Psoas muscle (tissue), 8 donors: ENCODE measurements around the gene STX16. TPM values are rescaled to one million over a fixed set of nuclear protein-coding genes. Genes with fewer than 3 reads are reported as not detected.

Experiments
- ATAC-seq, 4 donors: fragments of 200-7000 bp; cut with Tn5 transposase; one replicate each; pipeline ENCODE4 v1.9.1; 2020; ENCODE audit warnings: moderate library complexity in 3 of 4, mild to moderate bottlenecking in 2 of 4
- DNase-seq, 2 donors: peaks; one replicate each; pipeline ENCODE4 v3.0.0-alpha.2; 2020
- H3K27ac ChIP-seq: fragments of 200-600 bp; one replicate; pipeline ENCODE4 v1.8.0; 2022
- H3K27me3 ChIP-seq, 3 donors: fragments of 200-600 bp in 1 of 3; one replicate each; pipeline versions ENCODE4 v1.6.1 to v1.8.0; 2013 to 2022; ENCODE audit warnings: low read length in 2 of 3, mild to moderate bottlenecking in 2 of 3, moderate library complexity in 1 of 3; ENCODE audit not compliant: insufficient read depth in 3 of 3
- H3K36me3 ChIP-seq, 2 donors: fragments of 200-600 bp in 1 of 2; one replicate each; pipeline versions ENCODE4 v1.6.1 to v1.8.0; 2013 to 2022; ENCODE audit warnings: low read depth in 1 of 2, mild to moderate bottlenecking in 1 of 2, moderate library complexity in 1 of 2; ENCODE audit not compliant: insufficient read depth in 1 of 2
- H3K4me1 ChIP-seq: fragments of 200-600 bp; one replicate; pipeline ENCODE4 v1.8.0; 2022
- H3K4me3 ChIP-seq: fragments of 200-600 bp; one replicate; pipeline ENCODE4 v1.8.0; 2022; ENCODE audit warnings: mild to moderate bottlenecking
- H3K9me3 ChIP-seq: fragments of 200-600 bp; one replicate; pipeline ENCODE4 v1.8.0; 2022
- WGBS, 3 donors: extraction: QIAGEN DNeasy Blood & Tissue Kit; methylation state at CpG; one replicate each; pipeline versions ENCODE4 v1.1.6 to v1.1.7; 2013; 5-methylcytosine and 5-hydroxymethylcytosine counted together
- intact Hi-C, 2 donors: fragments of 100-400 bp; cut with DNase I; formaldehyde crosslinking; loops; one replicate each; pipeline versions ENCODE4 v1.11.0 to v1.14.2; 2022
- polyA plus RNA-seq, 3 donors: library from polyadenylated mRNA; stranded (reverse); fragments of 200-250 nt; gene quantifications; one replicate each; pipeline ENCODE4 v1.2.3, GENCODE V29; 2013
- total RNA-seq, 4 donors: library from RNA; stranded (reverse); fragmentation: NEBNext Ultra II Directional in 2 of 4; extraction: Animal tissue kit (Norgen Biotek cat#: 25700) in 2 of 4; gene quantifications; one replicate each; pipeline versions ENCODE4 v1.2.1 to v1.2.4, GENCODE V29; 2021 to 2023
- TF ChIP-seq, protein P1 (sequence below): fragments of 200-600 bp; IDR thresholded peaks from one replicate; pipeline ENCODE4 v1.8.0; 2022; ENCODE audit warnings: antibody characterized with exemption
- donor health status: healthy with polysubstance abuse.
- donor health status: DM: no; HTN: no; CAD: no; lungs with moderate emphysema.
- donor health status: Bipolar disorder and iron deficiency.
- donor health status: healthy.
- donor health status: DM: yes; HTN: yes; CAD: no.
- donor health status: DM: no; HTN: no; CAD: no.
- donor health status: DM: no; HTN: no; CAD: no.
- donor health status: DM: yes; HTN: yes; CAD: no.

The STX16 gene
- total and polyA plus RNA-seq, 7 donors: 17.5 to 58.1 (median 20.0) TPM

DNA sequence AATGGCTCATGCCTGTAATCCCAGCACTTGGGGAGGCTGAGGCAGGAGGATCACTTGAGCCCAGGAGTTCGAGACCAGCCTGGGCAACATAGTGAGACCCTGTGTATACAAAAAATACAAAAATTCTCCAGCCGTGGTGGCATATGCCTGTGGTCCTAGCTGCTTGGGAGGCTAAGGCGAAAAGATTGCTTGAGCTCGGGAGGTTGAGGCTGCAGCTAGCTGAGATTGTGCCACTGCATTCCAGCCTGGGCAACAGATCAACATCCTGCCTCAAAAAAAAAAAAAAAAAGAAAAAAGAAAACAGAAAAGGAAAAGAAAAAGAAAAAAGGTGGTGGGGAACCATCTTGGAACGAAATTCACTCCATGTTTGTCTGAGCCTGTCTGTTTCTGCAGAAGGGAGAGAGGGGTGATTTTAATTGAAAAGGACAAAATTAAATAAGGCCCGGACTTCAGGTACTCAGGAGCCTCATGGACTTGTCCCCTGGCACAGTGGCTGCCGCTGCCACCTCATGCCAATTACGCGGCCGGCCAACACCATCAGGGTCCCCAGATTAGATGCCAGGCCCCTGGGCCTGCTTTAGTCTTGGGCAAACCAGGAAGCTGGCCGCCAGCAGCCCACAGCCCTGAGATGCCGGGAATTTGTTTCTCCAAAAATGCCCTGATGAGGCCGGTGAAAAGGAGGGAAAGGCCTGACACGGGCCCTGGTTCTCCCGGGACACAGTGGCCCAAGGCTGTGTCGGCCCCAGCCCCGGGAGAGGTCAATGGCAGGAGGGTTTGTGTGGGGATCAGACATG is 37.8 kb upstream of the STX16 start:
- Histone ChIP-seq H3K27ac (no peak overlapping the region), H3K9me3 (no peaks in the 10 kb centered on the region), H3K36me3 (no peaks in the 10 kb centered on the region), H3K4me1 (no peaks in the 10 kb centered on the region), H3K27me3 (no peaks in the 10 kb centered on the region), H3K4me3 (no peak overlapping the region)
- intact Hi-C loops: no loop called here
- ATAC-seq (no peak), DNase-seq (peak in 1 of 2 donors; percentile 13)
- WGBS, 3 donors: 81 to 93% (median 82%) methylated on average over 17 of the region's 17 CpGs
- TF ChIP-seq, protein P1, sequence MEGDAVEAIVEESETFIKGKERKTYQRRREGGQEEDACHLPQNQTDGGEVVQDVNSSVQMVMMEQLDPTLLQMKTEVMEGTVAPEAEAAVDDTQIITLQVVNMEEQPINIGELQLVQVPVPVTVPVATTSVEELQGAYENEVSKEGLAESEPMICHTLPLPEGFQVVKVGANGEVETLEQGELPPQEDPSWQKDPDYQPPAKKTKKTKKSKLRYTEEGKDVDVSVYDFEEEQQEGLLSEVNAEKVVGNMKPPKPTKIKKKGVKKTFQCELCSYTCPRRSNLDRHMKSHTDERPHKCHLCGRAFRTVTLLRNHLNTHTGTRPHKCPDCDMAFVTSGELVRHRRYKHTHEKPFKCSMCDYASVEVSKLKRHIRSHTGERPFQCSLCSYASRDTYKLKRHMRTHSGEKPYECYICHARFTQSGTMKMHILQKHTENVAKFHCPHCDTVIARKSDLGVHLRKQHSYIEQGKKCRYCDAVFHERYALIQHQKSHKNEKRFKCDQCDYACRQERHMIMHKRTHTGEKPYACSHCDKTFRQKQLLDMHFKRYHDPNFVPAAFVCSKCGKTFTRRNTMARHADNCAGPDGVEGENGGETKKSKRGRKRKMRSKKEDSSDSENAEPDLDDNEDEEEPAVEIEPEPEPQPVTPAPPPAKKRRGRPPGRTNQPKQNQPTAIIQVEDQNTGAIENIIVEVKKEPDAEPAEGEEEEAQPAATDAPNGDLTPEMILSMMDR: no peak

DNA sequence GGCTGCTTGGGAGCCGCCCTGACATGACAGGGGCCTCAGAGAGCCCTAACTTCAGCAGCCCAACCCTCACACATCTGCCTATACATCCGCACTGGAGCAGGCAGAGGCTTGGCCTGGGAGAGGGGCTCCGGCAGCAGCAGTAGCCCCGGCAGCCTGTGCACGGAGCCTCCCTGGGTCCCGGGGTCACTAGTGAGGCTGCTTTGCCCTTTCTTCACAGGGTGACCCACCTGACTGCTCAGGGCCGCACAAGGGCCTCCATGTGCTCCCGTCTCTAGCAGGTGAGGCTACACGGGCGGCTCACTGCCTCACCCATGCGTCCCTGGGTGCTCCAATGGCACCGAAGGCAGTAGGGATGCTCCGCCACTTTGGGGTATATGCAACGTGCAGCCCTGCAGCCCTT is 36.7 kb upstream of the STX16 start:
- DNase-seq (no peak), ATAC-seq (no peak)
- Histone ChIP-seq H3K4me1 (no peaks in the 10 kb centered on the region), H3K27me3 (peaks cover 0 to 2% (median 2%) of the 10 kb centered on the region in 3 donors), H3K27ac (no peak overlapping the region), H3K9me3 (no peaks in the 10 kb centered on the region), H3K36me3 (no peaks in the 10 kb centered on the region), H3K4me3 (no peak overlapping the region)
- TF ChIP-seq, protein P1: no peak
- intact Hi-C loops: no loop called here
- 94 to 97% (median 95%) methylated on average over 13 to 14 of the region's 14 CpGs for WGBS, 3 donors

DNA sequence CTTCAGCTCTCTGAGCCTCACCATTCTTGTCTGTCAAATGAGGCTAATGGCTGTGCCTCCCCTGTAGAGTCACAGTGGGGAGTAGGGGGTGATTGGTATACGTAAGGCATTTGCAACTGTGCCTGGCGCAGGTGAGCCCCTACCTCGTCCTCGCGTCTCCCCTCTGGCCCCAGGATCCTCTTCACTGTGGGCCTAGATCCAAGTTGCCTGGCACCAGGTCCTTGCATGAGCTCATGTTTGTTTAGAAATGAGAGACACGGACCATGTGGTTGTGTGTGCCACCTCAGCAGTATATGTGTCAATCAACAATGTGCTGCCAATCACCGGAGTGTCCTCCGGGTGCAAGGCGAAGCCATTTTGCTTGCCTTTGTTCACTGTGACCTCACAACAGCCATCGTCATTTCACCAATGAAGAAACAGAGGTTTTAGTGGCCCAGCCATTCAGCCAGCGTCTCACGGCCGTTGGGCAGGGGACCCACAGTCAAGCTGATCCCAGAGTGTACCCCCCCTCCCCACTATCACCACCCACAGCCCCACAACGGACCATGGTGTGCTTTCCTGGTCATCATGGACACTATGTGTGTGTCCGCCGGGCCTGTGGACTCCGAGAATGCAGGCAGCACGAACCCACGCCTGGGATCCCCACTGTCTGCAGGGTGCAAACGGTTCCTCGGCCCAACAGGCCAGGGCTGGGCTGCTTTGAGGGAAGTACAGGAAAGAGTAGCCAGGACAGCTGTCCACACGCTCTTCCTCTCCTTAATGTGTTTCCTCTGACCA is 35.9 kb upstream of the STX16 start:
- WGBS, 3 donors: 69 to 79% (median 73%) methylated on average over 22 of the region's 22 CpGs

DNA sequence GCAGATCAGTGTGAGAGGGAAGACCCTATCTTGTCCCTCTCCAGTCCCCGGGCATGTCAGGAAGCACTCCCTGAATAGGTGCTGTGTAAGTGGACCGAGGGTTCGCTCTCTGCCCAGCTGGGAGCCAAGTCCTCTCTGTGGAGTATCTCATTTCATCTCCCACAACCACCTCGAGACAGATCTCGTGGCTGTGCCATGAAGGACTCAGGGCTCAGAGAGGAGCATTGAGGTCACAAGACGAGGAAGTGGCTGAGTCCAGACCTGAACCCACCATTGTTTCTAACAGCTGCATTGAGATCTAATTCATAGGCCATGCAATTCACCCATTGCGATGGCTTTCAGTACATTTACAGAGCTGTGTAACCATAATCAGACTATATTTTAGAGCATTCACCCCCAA is 34.7 kb upstream of the STX16 start:
- H3K4me1 ChIP-seq: no peaks in the 10 kb centered on the region
- H3K9me3 ChIP-seq: no peaks in the 10 kb centered on the region
- H3K36me3 ChIP-seq: no peaks in the 10 kb centered on the region
- WGBS, 3 donors: 54 to 90% (median 74%) methylated on average over 7 of the region's 7 CpGs
- no peak overlapping the region for H3K4me3 ChIP-seq
- TF ChIP-seq, protein P1: no peak
- H3K27ac ChIP-seq: no peak overlapping the region
- peaks cover 0 to 18% (median 2%) of the 10 kb centered on the region in 3 donors for H3K27me3 ChIP-seq
- intact Hi-C loops: no loop called here
- no peak for ATAC-seq
- no peak for DNase-seq

More for the DNA sequence above, 35.9 kb upstream of the STX16 start:
- ATAC-seq (peak in 1 of 4 donors; percentile 47), DNase-seq (no peak)
- no peaks in the 10 kb centered on the region for H3K9me3 ChIP-seq
- TF ChIP-seq, protein P1: no peak
- no peak overlapping the region for H3K27ac ChIP-seq
- H3K27me3 ChIP-seq: peaks cover 0 to 10% (median 2%) of the 10 kb centered on the region in 3 donors
- intact Hi-C loops: no loop called here
- no peak overlapping the region for H3K4me3 ChIP-seq
- H3K4me1 ChIP-seq: no peaks in the 10 kb centered on the region
- no peaks in the 10 kb centered on the region for H3K36me3 ChIP-seq
